ENCODE data around the gene CDHR4.

DNA sequence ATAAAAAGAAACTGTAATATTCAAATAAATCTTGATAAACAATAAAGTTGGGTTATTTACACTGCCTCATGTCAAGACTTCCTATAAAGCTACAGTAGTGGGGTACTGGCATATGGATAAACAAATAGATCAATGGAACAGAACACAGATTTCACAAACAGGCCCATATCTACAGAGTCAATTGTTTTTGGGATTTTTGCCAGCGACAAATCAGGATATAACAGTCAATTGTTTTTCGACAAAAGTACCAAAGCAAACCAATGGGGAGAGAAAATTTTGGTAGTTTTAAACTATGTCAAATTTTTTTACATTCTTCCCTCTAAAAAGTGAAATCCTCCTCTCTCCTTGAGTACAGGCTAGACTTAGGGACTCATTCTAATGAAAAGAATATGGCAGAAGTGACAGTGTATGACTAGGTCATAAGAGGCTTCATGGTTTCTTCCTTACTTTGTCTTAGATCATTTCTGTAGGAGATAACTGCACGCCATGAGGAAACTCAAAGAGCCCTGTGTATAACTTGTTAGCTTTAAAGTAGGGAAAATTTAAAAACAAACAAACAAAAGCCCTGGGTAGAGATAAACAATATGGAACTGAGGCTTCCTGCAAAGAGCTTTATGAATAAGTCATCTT lies 30.3 kb downstream of the CDHR4 start:
- TF ChIP-seq, protein P1, sequence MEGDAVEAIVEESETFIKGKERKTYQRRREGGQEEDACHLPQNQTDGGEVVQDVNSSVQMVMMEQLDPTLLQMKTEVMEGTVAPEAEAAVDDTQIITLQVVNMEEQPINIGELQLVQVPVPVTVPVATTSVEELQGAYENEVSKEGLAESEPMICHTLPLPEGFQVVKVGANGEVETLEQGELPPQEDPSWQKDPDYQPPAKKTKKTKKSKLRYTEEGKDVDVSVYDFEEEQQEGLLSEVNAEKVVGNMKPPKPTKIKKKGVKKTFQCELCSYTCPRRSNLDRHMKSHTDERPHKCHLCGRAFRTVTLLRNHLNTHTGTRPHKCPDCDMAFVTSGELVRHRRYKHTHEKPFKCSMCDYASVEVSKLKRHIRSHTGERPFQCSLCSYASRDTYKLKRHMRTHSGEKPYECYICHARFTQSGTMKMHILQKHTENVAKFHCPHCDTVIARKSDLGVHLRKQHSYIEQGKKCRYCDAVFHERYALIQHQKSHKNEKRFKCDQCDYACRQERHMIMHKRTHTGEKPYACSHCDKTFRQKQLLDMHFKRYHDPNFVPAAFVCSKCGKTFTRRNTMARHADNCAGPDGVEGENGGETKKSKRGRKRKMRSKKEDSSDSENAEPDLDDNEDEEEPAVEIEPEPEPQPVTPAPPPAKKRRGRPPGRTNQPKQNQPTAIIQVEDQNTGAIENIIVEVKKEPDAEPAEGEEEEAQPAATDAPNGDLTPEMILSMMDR (IDR thresholded peaks at IDR 0.05) = no peak
- TF ChIP-seq POLR2AphosphoS5 (IDR thresholded peaks at IDR 0.05; ENCODE audit: insufficient read depth in 1 of 2, low read depth in 1 of 2) (no peak), POLR2A (IDR thresholded peaks at IDR 0.05) (no peak)

All from vagina (tissue), 2 donors.